Measurements from ENCODE around the gene ARFIP1. TPM values are rescaled to one million over a fixed set of nuclear protein-coding genes. Genes with fewer than 3 reads are reported as not detected.
"Not testable (repeated sequence)": the region's sequence is repeated elsewhere in the genome, so short reads cannot be mapped to it uniquely, and the experiment has no call there.

Gene ARFIP1
- total RNA-seq, 1 experiment from 2014 or later: 35.8 TPM

DNA sequence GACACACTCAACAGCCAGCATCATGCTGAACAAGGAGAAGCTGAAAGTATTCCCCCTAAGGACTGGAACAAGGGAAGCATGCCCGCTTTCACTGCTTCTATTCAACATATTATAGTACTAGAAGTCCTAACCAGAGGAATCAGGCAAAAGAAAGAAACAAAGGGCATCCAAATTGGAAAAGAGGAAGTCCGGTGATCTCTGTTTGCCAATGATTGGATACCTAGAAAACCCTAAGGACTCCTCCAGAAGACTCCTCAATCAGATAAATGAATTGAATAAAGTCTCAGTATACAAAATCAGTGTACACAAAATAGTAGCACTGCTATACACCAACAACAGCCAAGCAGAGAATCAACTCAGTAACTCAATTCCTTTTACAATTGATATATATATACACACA lies 44.8 kb downstream of the ARFIP1 start:
- in situ Hi-C loops (cut with HindIII; ENCODE audit: low pct_unique_long_range_greater_than_20kb, low sequenced_read_pairs): no loop called here
- DNase-seq (ENCODE audit: low read depth): no peak

DNA sequence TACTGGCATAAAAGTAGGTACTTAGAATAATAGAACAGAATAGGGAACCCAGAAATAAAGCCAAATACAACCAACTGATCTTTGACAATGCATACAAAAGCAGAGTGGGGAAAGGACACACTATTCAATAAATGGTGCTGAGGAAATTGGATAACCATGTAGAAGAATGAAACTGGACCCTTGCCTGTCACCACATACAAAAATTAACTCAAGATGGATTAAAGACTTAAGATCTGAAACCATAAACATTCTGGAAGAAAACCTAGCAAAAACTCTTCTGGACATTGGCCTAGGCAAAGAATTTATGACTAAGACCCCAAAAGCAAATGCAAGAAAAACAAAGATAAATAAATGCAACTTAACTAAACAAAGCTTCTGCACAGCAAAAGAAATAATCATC lies 45.6 kb downstream of the ARFIP1 start:
- in situ Hi-C loops (cut with HindIII; ENCODE audit: low pct_unique_long_range_greater_than_20kb, low sequenced_read_pairs): no loop called here
- no peak for DNase-seq (ENCODE audit: low read depth)

DNA sequence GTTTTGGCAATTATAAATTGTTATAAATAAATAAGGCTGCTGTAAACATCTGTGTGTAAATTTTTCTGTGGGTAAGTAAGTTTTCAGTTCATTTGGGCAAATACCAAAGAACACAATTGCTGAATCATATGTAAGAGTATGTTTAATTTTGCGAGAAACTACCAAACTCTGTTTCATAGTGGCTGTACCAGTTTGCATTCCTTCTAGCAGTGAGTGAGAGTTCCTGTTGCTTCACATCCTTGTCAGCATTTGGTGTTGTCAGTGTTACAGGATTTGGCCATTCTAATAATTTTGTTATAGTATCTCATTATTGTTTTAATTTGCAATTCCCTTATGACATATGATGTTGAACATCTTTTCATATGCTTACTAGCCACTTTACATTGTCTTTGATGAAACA lies 48.4 kb downstream of the ARFIP1 start:
- no peak for DNase-seq (ENCODE audit: low read depth)
- in situ Hi-C loops (cut with HindIII; ENCODE audit: low pct_unique_long_range_greater_than_20kb, low sequenced_read_pairs): no loop called here

DNA sequence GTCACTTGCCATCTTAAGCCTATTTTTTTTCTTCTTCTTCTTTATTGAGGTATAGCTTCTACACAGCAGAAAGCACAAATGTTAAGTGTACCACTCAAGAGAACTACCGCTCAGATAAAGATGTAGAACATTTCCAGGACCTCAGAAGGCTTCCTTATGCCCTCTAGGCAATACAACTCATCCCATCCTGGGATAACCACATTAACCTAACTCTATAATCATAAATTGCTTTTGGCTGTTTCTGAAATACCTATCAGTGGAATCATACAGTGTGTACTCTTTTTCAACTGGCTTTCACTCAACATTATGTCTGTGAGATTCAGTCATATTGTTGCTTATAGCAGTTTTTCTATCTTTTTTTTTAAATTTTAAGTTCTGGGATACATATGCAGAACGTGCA lies 51.7 kb downstream of the ARFIP1 start:
- DNase-seq (ENCODE audit: low read depth): no peak
- in situ Hi-C loops (cut with HindIII; ENCODE audit: low pct_unique_long_range_greater_than_20kb, low sequenced_read_pairs): no loop called here

GRCh38 chr4:152836936-152837335 lies 57.2 kb downstream of the ARFIP1 start:
- DNase-seq (ENCODE audit: low read depth): no peak
- in situ Hi-C loops (cut with HindIII; ENCODE audit: low pct_unique_long_range_greater_than_20kb, low sequenced_read_pairs): no loop called here

DNA sequence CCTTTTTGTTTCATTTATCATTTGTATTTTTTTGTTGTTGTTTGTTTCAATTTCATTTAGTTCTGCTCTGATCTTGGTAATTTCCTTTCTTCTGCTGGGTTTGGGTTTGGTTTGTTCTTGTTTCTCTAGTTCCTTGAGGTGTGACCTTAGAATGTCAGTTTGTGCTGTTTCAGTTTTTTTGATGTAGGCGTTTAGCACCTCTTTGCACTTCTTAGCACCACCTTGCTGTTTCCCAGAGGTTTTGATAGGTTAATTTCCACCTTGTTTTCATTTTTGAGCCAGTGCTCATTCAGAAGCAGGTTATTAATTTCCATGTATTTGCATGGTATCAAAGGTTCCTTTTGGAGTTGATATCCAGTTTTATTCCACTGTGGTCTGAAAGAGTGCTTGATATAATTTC lies 60.0 kb downstream of the ARFIP1 start:
- DNase-seq (ENCODE audit: low read depth); in situ Hi-C loops (cut with HindIII; ENCODE audit: low pct_unique_long_range_greater_than_20kb, low sequenced_read_pairs): not testable (repeated sequence)

GRCh38 chr4:152843481-152844090 lies 63.8 kb downstream of the ARFIP1 start:
- DNase-seq (ENCODE audit: low read depth): no peak
- in situ Hi-C loops (cut with HindIII; ENCODE audit: low pct_unique_long_range_greater_than_20kb, low sequenced_read_pairs): no loop called here

DNA sequence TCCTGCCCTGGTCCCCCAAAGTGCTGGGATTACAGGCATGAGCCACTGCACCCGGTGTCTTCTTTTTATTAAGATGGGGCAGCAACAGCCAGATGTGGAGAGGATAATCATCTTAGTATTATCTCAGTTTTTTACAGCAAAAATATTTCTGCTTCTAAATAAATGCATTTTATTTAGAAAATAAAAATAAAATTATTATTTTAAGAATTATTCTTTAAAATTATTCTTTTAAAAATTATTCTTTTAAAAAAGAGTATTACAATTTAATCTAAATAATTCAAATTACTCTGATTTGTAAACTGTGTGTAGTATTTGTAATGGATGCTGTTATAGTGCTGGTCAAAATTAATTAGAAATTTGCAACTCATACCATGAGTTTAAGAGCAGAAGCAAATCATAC lies 67.6 kb downstream of the ARFIP1 start:
- in situ Hi-C loops (cut with HindIII; ENCODE audit: low pct_unique_long_range_greater_than_20kb, low sequenced_read_pairs): no loop called here
- DNase-seq (ENCODE audit: low read depth): no peak

DNA sequence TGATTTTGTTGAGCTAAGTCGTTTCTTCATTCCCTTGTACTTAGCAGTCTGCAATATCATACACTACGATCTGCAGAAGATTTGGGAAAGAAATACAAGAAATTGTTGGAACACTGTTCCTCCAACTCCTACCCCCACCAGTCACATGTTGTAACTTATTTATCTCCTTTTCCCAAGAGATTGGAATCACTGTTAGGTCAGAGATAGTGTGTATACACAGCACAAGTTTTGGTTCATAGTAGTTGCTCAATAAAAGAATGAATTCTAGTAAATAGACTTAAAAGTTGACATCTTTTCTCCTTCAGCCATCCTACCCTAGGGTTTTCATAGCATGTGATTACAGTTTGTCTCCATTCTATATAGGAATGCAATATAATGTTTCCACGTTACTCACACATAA lies 68.8 kb downstream of the ARFIP1 start:
- in situ Hi-C loops (cut with HindIII; ENCODE audit: low pct_unique_long_range_greater_than_20kb, low sequenced_read_pairs): no loop called here

DNA sequence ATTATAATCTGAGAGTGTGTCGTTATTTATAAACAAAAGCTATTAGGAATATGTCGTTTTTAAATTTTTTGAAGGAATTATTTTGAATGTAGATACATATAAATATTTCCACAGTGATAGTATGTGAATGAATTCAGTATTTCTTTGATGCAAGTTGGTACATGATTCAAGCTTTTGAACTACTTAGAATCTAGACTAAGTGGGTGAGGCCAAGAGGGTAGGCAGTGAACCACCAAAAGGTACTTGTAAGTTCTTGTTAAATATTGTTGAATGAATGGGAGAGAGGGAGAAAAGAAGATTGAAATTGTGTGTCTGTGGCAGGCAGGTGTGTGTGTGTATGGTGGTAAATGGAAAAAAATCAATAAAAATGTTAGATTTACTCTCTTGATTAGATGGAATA lies 69.6 kb downstream of the ARFIP1 start:
- in situ Hi-C loops (cut with HindIII; ENCODE audit: low pct_unique_long_range_greater_than_20kb, low sequenced_read_pairs): no loop called here
- no peak for DNase-seq (ENCODE audit: low read depth)

More for the DNA sequence above, 68.8 kb downstream of the ARFIP1 start:
- no peak for DNase-seq (ENCODE audit: low read depth)

GRCh38 chr4:152850377-152850776 lies 70.6 kb downstream of the ARFIP1 start:
- in situ Hi-C loops (cut with HindIII; ENCODE audit: low pct_unique_long_range_greater_than_20kb, low sequenced_read_pairs): no loop called here
- no peak for DNase-seq (ENCODE audit: low read depth)

- in situ Hi-C loops (cut with HindIII; ENCODE audit: low pct_unique_long_range_greater_than_20kb, low sequenced_read_pairs): no loop called here
- no peak for DNase-seq (ENCODE audit: low read depth)
These were observed 71.5 kb downstream of the ARFIP1 start for GRCh38 chr4:152851226-152851625.

- DNase-seq (ENCODE audit: low read depth): no peak
- in situ Hi-C loops (cut with HindIII; ENCODE audit: low pct_unique_long_range_greater_than_20kb, low sequenced_read_pairs): no loop called here
These were observed 73.5 kb downstream of the ARFIP1 start for GRCh38 chr4:152853293-152853692.

DNA sequence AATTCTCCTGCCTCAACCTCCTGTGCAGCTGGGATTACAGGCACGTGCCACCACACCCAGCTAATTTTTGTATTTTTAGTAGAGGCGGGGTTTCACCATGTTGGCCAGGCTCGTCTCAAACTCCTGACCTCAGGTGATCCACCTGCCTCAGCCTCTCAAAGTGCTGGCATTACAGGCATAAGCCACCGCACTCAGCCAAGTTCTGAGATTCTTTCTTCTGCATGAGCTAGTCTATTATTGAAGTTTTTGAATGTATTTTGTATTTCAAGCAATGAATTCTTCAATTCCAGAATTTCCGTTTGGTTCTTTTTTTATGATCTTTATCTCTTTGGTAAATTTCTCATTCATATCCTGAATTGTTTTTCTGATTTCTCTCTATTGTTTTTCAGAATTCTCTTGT lies 74.3 kb downstream of the ARFIP1 start:
- DNase-seq (ENCODE audit: low read depth); in situ Hi-C loops (cut with HindIII; ENCODE audit: low pct_unique_long_range_greater_than_20kb, low sequenced_read_pairs): not testable (repeated sequence)

- in situ Hi-C loops (cut with HindIII; ENCODE audit: low pct_unique_long_range_greater_than_20kb, low sequenced_read_pairs): no loop called here
These were observed 77.2 kb downstream of the ARFIP1 start for GRCh38 chr4:152856960-152857359.

GRCh38 chr4:152858934-152859333 lies 79.2 kb downstream of the ARFIP1 start:
- no peak for DNase-seq (ENCODE audit: low read depth)
- in situ Hi-C loops (cut with HindIII; ENCODE audit: low pct_unique_long_range_greater_than_20kb, low sequenced_read_pairs): no loop called here

More at GRCh38 chr4:152856960-152857359, 77.2 kb downstream of the ARFIP1 start:
- DNase-seq (ENCODE audit: low read depth): no peak

DNA sequence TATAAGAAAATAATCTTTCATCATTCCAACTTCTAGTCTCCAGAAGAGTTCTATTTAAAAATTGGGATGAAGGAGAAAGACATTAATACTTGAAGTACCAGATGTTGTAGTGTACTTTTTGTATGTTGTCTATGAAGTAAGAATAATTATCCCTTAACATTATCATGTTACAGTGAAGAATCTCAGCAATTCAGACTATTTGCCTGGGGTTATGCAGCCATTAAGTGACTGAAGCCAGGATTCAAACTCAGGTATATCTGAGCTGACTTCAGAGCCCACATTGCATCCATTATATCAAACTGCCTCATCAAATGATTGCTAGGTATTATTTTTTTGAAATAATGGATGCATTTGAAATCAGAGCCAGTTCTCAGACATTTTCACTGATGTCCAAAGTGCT lies 80.3 kb downstream of the ARFIP1 start:
- no peak for DNase-seq (ENCODE audit: low read depth)
- in situ Hi-C loops (cut with HindIII; ENCODE audit: low pct_unique_long_range_greater_than_20kb, low sequenced_read_pairs): no loop called here

GRCh38 chr4:152862608-152863007 lies 82.9 kb downstream of the ARFIP1 start:
- in situ Hi-C loops (cut with HindIII; ENCODE audit: low pct_unique_long_range_greater_than_20kb, low sequenced_read_pairs): no loop called here
- no peak for DNase-seq (ENCODE audit: low read depth)

GRCh38 chr4:152864361-152864760 lies 84.6 kb downstream of the ARFIP1 start:
- DNase-seq (ENCODE audit: low read depth): no peak
- in situ Hi-C loops (cut with HindIII; ENCODE audit: low pct_unique_long_range_greater_than_20kb, low sequenced_read_pairs): no loop called here

GRCh38 chr4:152866432-152866993 lies 86.8 kb downstream of the ARFIP1 start:
- in situ Hi-C loops (cut with HindIII; ENCODE audit: low pct_unique_long_range_greater_than_20kb, low sequenced_read_pairs); DNase-seq (ENCODE audit: low read depth): not testable (repeated sequence)

Data from Caki2 (cell line).